ENCODE measurements around the gene CNOT2. TPM values are rescaled to one million over a fixed set of nuclear protein-coding genes. Genes with fewer than 3 reads are reported as not detected.
A peak's percentile ranks its signal among the peaks of the same experiment; 100 is the strongest.

CNOT2 gene
- 70.4 and 84.6 TPM in 2 replicates for total RNA-seq (2014; rRNA removed; shearing (Covaris generic))
- 43.3 and 52.2 TPM in 2 replicates for polyA plus RNA-seq (2015; cell fraction: cytosol; rRNA removed)
- polyA plus RNA-seq (2015; cell fraction: nucleus; rRNA removed), result 263 and 274 TPM in 2 replicates

GRCh38 chr12:70242695-70243509 is at the start of gene CNOT2:
Gene CNOT2, plus strand, starts transcription at chr12:70243433. Its CDS starts 34,794 bp downstream, at chr12:70278227.
- peak; percentile 86 for DNase-seq (ENCODE audit: low read depth, low spot score)
- in situ Hi-C loops (cut with HindIII; ENCODE audit: low pct_unique_long_range_greater_than_20kb, low sequenced_read_pairs), result no loop called here

- in situ Hi-C loops (cut with HindIII; ENCODE audit: low pct_unique_long_range_greater_than_20kb, low sequenced_read_pairs), result no loop called here
Observed at GRCh38 chr12:70194076-70194475, 49.2 kb upstream of the CNOT2 start.

GRCh38 chr12:70196811-70197281 is 46.4 kb upstream of the CNOT2 start:
- peak; percentile 37 for DNase-seq (ENCODE audit: low read depth, low spot score)
- in situ Hi-C loops (cut with HindIII; ENCODE audit: low pct_unique_long_range_greater_than_20kb, low sequenced_read_pairs), result no loop called here

More at GRCh38 chr12:70194076-70194475, 49.2 kb upstream of the CNOT2 start:
- no peak for DNase-seq (ENCODE audit: low read depth, low spot score)

- in situ Hi-C loops (cut with HindIII; ENCODE audit: low pct_unique_long_range_greater_than_20kb, low sequenced_read_pairs), result no loop called here
- peak; percentile 83 for DNase-seq (ENCODE audit: low read depth, low spot score)
Observed at GRCh38 chr12:70197345-70197744, 45.9 kb upstream of the CNOT2 start.

GRCh38 chr12:70213707-70214106 is 29.5 kb upstream of the CNOT2 start:
- in situ Hi-C loops (cut with HindIII; ENCODE audit: low pct_unique_long_range_greater_than_20kb, low sequenced_read_pairs), result no loop called here

GRCh38 chr12:70214972-70215617 is 28.1 kb upstream of the CNOT2 start:
- no peak for DNase-seq (ENCODE audit: low read depth, low spot score)
- in situ Hi-C loops (cut with HindIII; ENCODE audit: low pct_unique_long_range_greater_than_20kb, low sequenced_read_pairs), result no loop called here

More at GRCh38 chr12:70213707-70214106, 29.5 kb upstream of the CNOT2 start:
- DNase-seq (ENCODE audit: low read depth, low spot score), result no peak

- in situ Hi-C loops (cut with HindIII; ENCODE audit: low pct_unique_long_range_greater_than_20kb, low sequenced_read_pairs), result no loop called here
- no peak for DNase-seq (ENCODE audit: low read depth, low spot score)
Observed at GRCh38 chr12:70217416-70217815, 25.8 kb upstream of the CNOT2 start.

GRCh38 chr12:70221626-70222025 is 21.6 kb upstream of the CNOT2 start:
- in situ Hi-C loops (cut with HindIII; ENCODE audit: low pct_unique_long_range_greater_than_20kb, low sequenced_read_pairs), result no loop called here
- no peak for DNase-seq (ENCODE audit: low read depth, low spot score)

GRCh38 chr12:70227911-70228310 is 15.3 kb upstream of the CNOT2 start:
- in situ Hi-C loops (cut with HindIII; ENCODE audit: low pct_unique_long_range_greater_than_20kb, low sequenced_read_pairs), result no loop called here
- no peak for DNase-seq (ENCODE audit: low read depth, low spot score)

GRCh38 chr12:70230934-70231606 is 12.2 kb upstream of the CNOT2 start:
- no peak for DNase-seq (ENCODE audit: low read depth, low spot score)
- in situ Hi-C loops (cut with HindIII; ENCODE audit: low pct_unique_long_range_greater_than_20kb, low sequenced_read_pairs), result no loop called here

GRCh38 chr12:70236990-70237389 is 6.2 kb upstream of the CNOT2 start:
- in situ Hi-C loops (cut with HindIII; ENCODE audit: low pct_unique_long_range_greater_than_20kb, low sequenced_read_pairs), result no loop called here
- DNase-seq (ENCODE audit: low read depth, low spot score), result no peak

- in situ Hi-C loops (cut with HindIII; ENCODE audit: low pct_unique_long_range_greater_than_20kb, low sequenced_read_pairs), result no loop called here
- no peak for DNase-seq (ENCODE audit: low read depth, low spot score)
Observed at GRCh38 chr12:70240673-70241072, 2.6 kb upstream of the CNOT2 start.

- in situ Hi-C loops (cut with HindIII; ENCODE audit: low pct_unique_long_range_greater_than_20kb, low sequenced_read_pairs), result no loop called here
- DNase-seq (ENCODE audit: low read depth, low spot score), result no peak
Observed at GRCh38 chr12:70241845-70242244, 1.4 kb upstream of the CNOT2 start.

GRCh38 chr12:70243510-70244371 is 508 bp downstream of the CNOT2 start:
- in situ Hi-C loops (cut with HindIII; ENCODE audit: low pct_unique_long_range_greater_than_20kb, low sequenced_read_pairs), result no loop called here
- DNase-seq (ENCODE audit: low read depth, low spot score), result peak; percentile 72

- no peak for DNase-seq (ENCODE audit: low read depth, low spot score)
- in situ Hi-C loops (cut with HindIII; ENCODE audit: low pct_unique_long_range_greater_than_20kb, low sequenced_read_pairs), result no loop called here
Observed at GRCh38 chr12:70244409-70244808, 1.2 kb downstream of the CNOT2 start.

GRCh38 chr12:70245458-70245857 is 2.2 kb downstream of the CNOT2 start:
- no peak for DNase-seq (ENCODE audit: low read depth, low spot score)
- in situ Hi-C loops (cut with HindIII; ENCODE audit: low pct_unique_long_range_greater_than_20kb, low sequenced_read_pairs), result no loop called here

- DNase-seq (ENCODE audit: low read depth, low spot score), result no peak
- in situ Hi-C loops (cut with HindIII; ENCODE audit: low pct_unique_long_range_greater_than_20kb, low sequenced_read_pairs), result no loop called here
Observed at GRCh38 chr12:70246580-70246979, 3.3 kb downstream of the CNOT2 start.

All from SK-MEL-5 (cell line).